ENCODE data around the gene SMG7. TPM values are rescaled to one million over a fixed set of nuclear protein-coding genes. Genes with fewer than 3 reads are reported as not detected.

The SMG7 gene
- total RNA-seq, 1 experiment from 2014 or later = 65.2 TPM

GRCh38 chr1:183444243-183444642 lies 28.1 kb upstream of the SMG7 start:
- TF ChIP-seq TCF7L2 (IDR thresholded peaks at IDR 0.05; ENCODE audit: low read depth, low read length) (no peak), SIN3A (IDR thresholded peaks at IDR 0.05; ENCODE audit: borderline replicate concordance, insufficient read depth, low read depth, low read length) (no peak), POLR2AphosphoS5 (IDR thresholded peaks at IDR 0.05; ENCODE audit: low read depth, low read length) (no peak), REST (IDR thresholded peaks at IDR 0.05; ENCODE audit: insufficient read depth in 1 of 2, low read depth in 2 of 2, low read length in 1 of 2) (no peak), CTCF (IDR thresholded peaks at IDR 0.05) (no peak)
- intact Hi-C loops (cut with micrococcal nuclease; ENCODE audit: unreplicated experiment) (no loop called here), in situ Hi-C loops (cut with HindIII; ENCODE audit: low pct_unique_long_range_greater_than_20kb, low sequenced_read_pairs) (no loop called here)
- CTCF ChIA-PET = no interaction called here
- no peaks in the 10 kb centered on the region for H3K36me3 ChIP-seq (ENCODE audit: control insufficient read depth, insufficient read depth, low read length)
- H3K27ac ChIP-seq (ENCODE audit: low read length) = no peak overlapping the region
- POLR2A ChIA-PET = no interaction called here
- no peaks in the 10 kb centered on the region for H3K9me3 ChIP-seq (ENCODE audit: control insufficient read depth, insufficient read depth, low read depth, low read length)
- DNase-seq (ENCODE audit: low read depth, low spot score) (no peak), ATAC-seq (no peak)
- no TSS peak for BruUV-seq (replicated peaks)
- H3K4me3 ChIP-seq (ENCODE audit: low read depth in 2 of 2, low read length in 2 of 2) = no peak overlapping the region
- H3K4me1 ChIP-seq (ENCODE audit: control insufficient read depth, insufficient read depth, low read length) = no peaks in the 10 kb centered on the region
- H3K27me3 ChIP-seq (ENCODE audit: control insufficient read depth, insufficient read depth, low read length) = peaks cover 2% of the 10 kb centered on the region; the same call in 1 of the 2 replicates

GRCh38 chr1:183449223-183449770 lies 23.0 kb upstream of the SMG7 start:
- TF ChIP-seq SIN3A (IDR thresholded peaks at IDR 0.05; ENCODE audit: borderline replicate concordance, insufficient read depth, low read depth, low read length) (no peak), REST (IDR thresholded peaks at IDR 0.05; ENCODE audit: insufficient read depth in 1 of 2, low read depth in 2 of 2, low read length in 1 of 2) (no peak), POLR2AphosphoS5 (IDR thresholded peaks at IDR 0.05; ENCODE audit: low read depth, low read length) (no peak), CTCF (IDR thresholded peaks at IDR 0.05) (no peak), TCF7L2 (IDR thresholded peaks at IDR 0.05; ENCODE audit: low read depth, low read length) (no peak)
- in situ Hi-C loops (cut with HindIII; ENCODE audit: low pct_unique_long_range_greater_than_20kb, low sequenced_read_pairs) (no loop called here), intact Hi-C loops (cut with micrococcal nuclease; ENCODE audit: unreplicated experiment) (no loop called here)

More at GRCh38 chr1:183449223-183449770, 23.0 kb upstream of the SMG7 start:
- CTCF ChIA-PET = no interaction called here
- no TSS peak for BruUV-seq (replicated peaks)
- ATAC-seq (no peak), DNase-seq (ENCODE audit: low read depth, low spot score) (no peak)
- H3K27ac ChIP-seq (ENCODE audit: low read length) = no peak overlapping the region
- H3K4me1 ChIP-seq (ENCODE audit: control insufficient read depth, insufficient read depth, low read length) = no peaks in the 10 kb centered on the region; the same call in 1 of the 2 replicates
- no peaks in the 10 kb centered on the region for H3K9me3 ChIP-seq (ENCODE audit: control insufficient read depth, insufficient read depth, low read depth, low read length)
- no peak overlapping the region for H3K4me3 ChIP-seq (ENCODE audit: low read depth in 2 of 2, low read length in 2 of 2)
- peaks cover 7% of the 10 kb centered on the region for H3K27me3 ChIP-seq (ENCODE audit: control insufficient read depth, insufficient read depth, low read length)
- POLR2A ChIA-PET = no interaction called here
- H3K36me3 ChIP-seq (ENCODE audit: control insufficient read depth, insufficient read depth, low read length) = no peaks in the 10 kb centered on the region
